ENCODE data around the gene BRSK1.

BRSK1 gene

GRCh38 chr19:55305491-55305890, 21.7 kb downstream of the BRSK1 start:
- Histone ChIP-seq H3K4me3 (ENCODE audit: low read length, poor library complexity, severe bottlenecking) (peak overlapping the region; percentile 19), H3K4me2 (ENCODE audit: low read depth, low read length, poor library complexity, severe bottlenecking) (peak overlapping the region; percentile 26), H3K4me1 (ENCODE audit: insufficient read depth, low read length, poor library complexity, severe bottlenecking) (peaks cover 5% of the 10 kb centered on the region), H4K20me1 (ENCODE audit: insufficient read depth, low read length, poor library complexity, severe bottlenecking) (no peaks in the 10 kb centered on the region), H2AFZ (ENCODE audit: low read length) (peak overlapping the region; percentile 24; the same call in 1 of the 2 replicates), H3K9me2 (replicated peaks; ENCODE audit: low read depth, low read length) (no peaks in the 10 kb centered on the region), H3K9me3 (ENCODE audit: insufficient read depth, low read depth, low read length) (no peaks in the 10 kb centered on the region), H3K27me3 (ENCODE audit: insufficient read depth, low read length, poor library complexity, severe bottlenecking) (no peaks in the 10 kb centered on the region), H3K79me2 (ENCODE audit: insufficient read depth, low read length) (no peaks in the 10 kb centered on the region), H3K36me3 (ENCODE audit: insufficient read depth, low read length) (no peaks in the 10 kb centered on the region), H3F3A (ENCODE audit: low read depth) (no peaks in the 10 kb centered on the region), H3K9ac (ENCODE audit: low read depth, low read length, poor library complexity, severe bottlenecking) (no peak overlapping the region)
- TF ChIP-seq CTCF (conservative IDR thresholded peaks at IDR 0.05; ENCODE audit: low read length), result no peak
- no peak for TF ChIP-seq EZH2phosphoT487 (IDR thresholded peaks at IDR 0.05; ENCODE audit: borderline replicate concordance)

- Histone ChIP-seq H3K27me3 (ENCODE audit: insufficient read depth, low read length, poor library complexity, severe bottlenecking) (no peaks in the 10 kb centered on the region), H3K9me2 (replicated peaks; ENCODE audit: low read depth, low read length) (no peaks in the 10 kb centered on the region), H2AFZ (ENCODE audit: low read length) (peak overlapping the region; percentile 24; the same call in 1 of the 2 replicates), H4K20me1 (ENCODE audit: insufficient read depth, low read length, poor library complexity, severe bottlenecking) (no peaks in the 10 kb centered on the region), H3K4me1 (ENCODE audit: insufficient read depth, low read length, poor library complexity, severe bottlenecking) (peaks cover 5% of the 10 kb centered on the region), H3K36me3 (ENCODE audit: insufficient read depth, low read length) (no peaks in the 10 kb centered on the region), H3K79me2 (ENCODE audit: insufficient read depth, low read length) (no peaks in the 10 kb centered on the region), H3K4me2 (ENCODE audit: low read depth, low read length, poor library complexity, severe bottlenecking) (peak overlapping the region; percentile 26), H3K9ac (ENCODE audit: low read depth, low read length, poor library complexity, severe bottlenecking) (no peak overlapping the region), H3F3A (ENCODE audit: low read depth) (no peaks in the 10 kb centered on the region), H3K9me3 (ENCODE audit: insufficient read depth, low read depth, low read length) (no peaks in the 10 kb centered on the region), H3K4me3 (ENCODE audit: low read length, poor library complexity, severe bottlenecking) (peak overlapping the region; percentile 19)
- TF ChIP-seq EZH2phosphoT487 (IDR thresholded peaks at IDR 0.05; ENCODE audit: borderline replicate concordance) (no peak), CTCF (conservative IDR thresholded peaks at IDR 0.05; ENCODE audit: low read length) (no peak)
Observed at GRCh38 chr19:55305983-55306562, 22.3 kb downstream of the BRSK1 start.

- H3K4me1 ChIP-seq (ENCODE audit: insufficient read depth, low read length, poor library complexity, severe bottlenecking), result peaks cover 5% of the 10 kb centered on the region
- no peaks in the 10 kb centered on the region for H4K20me1 ChIP-seq (ENCODE audit: insufficient read depth, low read length, poor library complexity, severe bottlenecking)
- no peaks in the 10 kb centered on the region for H3F3A ChIP-seq (ENCODE audit: low read depth)
- no peak overlapping the region for H3K9ac ChIP-seq (ENCODE audit: low read depth, low read length, poor library complexity, severe bottlenecking)
- H3K27me3 ChIP-seq (ENCODE audit: insufficient read depth, low read length, poor library complexity, severe bottlenecking), result no peaks in the 10 kb centered on the region
- H3K36me3 ChIP-seq (ENCODE audit: insufficient read depth, low read length), result no peaks in the 10 kb centered on the region
- no peaks in the 10 kb centered on the region for H3K9me3 ChIP-seq (ENCODE audit: insufficient read depth, low read depth, low read length)
- TF ChIP-seq CTCF (conservative IDR thresholded peaks at IDR 0.05; ENCODE audit: low read length), result no peak
- TF ChIP-seq EZH2phosphoT487 (IDR thresholded peaks at IDR 0.05; ENCODE audit: borderline replicate concordance), result no peak
- no peak overlapping the region for H3K4me2 ChIP-seq (ENCODE audit: low read depth, low read length, poor library complexity, severe bottlenecking)
- no peaks in the 10 kb centered on the region for H3K79me2 ChIP-seq (ENCODE audit: insufficient read depth, low read length)
- no peak overlapping the region for H2AFZ ChIP-seq (ENCODE audit: low read length)
- H3K4me3 ChIP-seq (ENCODE audit: low read length, poor library complexity, severe bottlenecking), result no peak overlapping the region
- no peaks in the 10 kb centered on the region for H3K9me2 ChIP-seq (replicated peaks; ENCODE audit: low read depth, low read length)
Observed at GRCh38 chr19:55306712-55307111, 22.9 kb downstream of the BRSK1 start.
